Smooth muscle cell (in vitro differentiated cells): Measurements from ENCODE around the gene TNS3. TPM values are rescaled to one million over a fixed set of nuclear protein-coding genes. Genes with fewer than 3 reads are reported as not detected.

Experiments used
- DNase-seq: peaks from one replicate; lab custom pipeline; 2025; ENCODE audit not compliant: unreplicated experiment; lab: John Stamatoyannopoulos, UW
- H2AFZ ChIP-seq: fragments of 200-600 bp; sonication (generic); 2 replicates; pipeline ENCODE4 v1.6.0; 2016; ENCODE audit warnings: antibody characterized with exemption, low read depth, mild to moderate bottlenecking
- H3F3A ChIP-seq: fragments of 200-600 bp; sonication (generic); 2 replicates; pipeline ENCODE4 v1.6.0; 2017; ENCODE audit warnings: antibody characterized with exemption, low read depth
- H3K27ac ChIP-seq: fragments of 200-600 bp; sonication (generic); 2 replicates; pipeline ENCODE4 v1.5.1; 2016; ENCODE audit warnings: low read depth, mild to moderate bottlenecking
- H3K27me3 ChIP-seq: fragments of 200-600 bp; sonication (generic); 2 replicates; pipeline ENCODE4 v1.6.1; 2016; ENCODE audit warnings: low read depth, mild to moderate bottlenecking
- H3K36me3 ChIP-seq: fragments of 200-600 bp; sonication (generic); 2 replicates; pipeline ENCODE4 v1.5.1; 2016; ENCODE audit warnings: low read depth
- H3K4me1 ChIP-seq: fragments of 200-600 bp; sonication (generic); 2 replicates; pipeline ENCODE4 v1.5.1; 2016; ENCODE audit warnings: low read depth
- H3K4me2 ChIP-seq: fragments of 200-600 bp; sonication (generic); 2 replicates; pipeline ENCODE4 v1.6.0; 2016; ENCODE audit warnings: mild to moderate bottlenecking
- H3K4me3 ChIP-seq: fragments of 200-600 bp; sonication (generic); 2 replicates; pipeline ENCODE4 v1.5.1; 2016; ENCODE audit warnings: mild to moderate bottlenecking
- H3K79me2 ChIP-seq: fragments of 200-600 bp; sonication (generic); 2 replicates; pipeline ENCODE4 v1.6.0; 2016; ENCODE audit warnings: low read depth, mild to moderate bottlenecking
- H3K9ac ChIP-seq: fragments of 200-600 bp; sonication (generic); 2 replicates; pipeline ENCODE4 v1.6.0; 2016; ENCODE audit warnings: low read depth
- H3K9me3 ChIP-seq: fragments of 200-600 bp; sonication (generic); replicated peaks from 2 replicates; pipeline ENCODE4 v1.5.1; 2016; ENCODE audit warnings: low read depth
- H4K20me1 ChIP-seq: fragments of 200-600 bp; sonication (generic); 2 replicates; pipeline ENCODE4 v1.6.0; 2016; ENCODE audit warnings: low read depth
- CTCF ChIP-seq: fragments of 200-600 bp; sonication (generic); IDR thresholded peaks from 2 replicates; pipeline ENCODE4 v1.5.1; 2017; ENCODE audit warnings: borderline replicate concordance, mild to moderate bottlenecking, antibody characterized with exemption; ENCODE audit not compliant: insufficient read depth, poor library complexity, severe bottlenecking
- WGBS: methylation state at CpG from one replicate; pipeline ENCODE4 v1.1.7; 2016; ENCODE audit warnings: low lambda C conversion rate; 5-methylcytosine and 5-hydroxymethylcytosine counted together
- polyA plus RNA-seq: library from polyadenylated mRNA; unstranded; fragments of >200 nt; fragmentation: Nextera tagmentation; extraction: Ambion mirVana; gene quantifications from 2 replicates; pipeline ENCODE4 v1.2.1, GENCODE V29; 2016
- total RNA-seq: library from RNA; depleted of rRNA; stranded (reverse); fragments of >200 nt; gene quantifications from 2 replicates; pipeline ENCODE4 v1.2.3, GENCODE V29; 2014

TNS3 gene
- total and polyA plus RNA-seq, 2 experiments from 2014 or later, result 32.6 to 50.5 TPM

GRCh38 chr7:47232751-47233412 lies 349.0 kb downstream of the TNS3 start:
- H4K20me1 ChIP-seq, result no peaks in the 10 kb centered on the region
- H3K9ac ChIP-seq, result no peak overlapping the region
- H3K79me2 ChIP-seq, result no peaks in the 10 kb centered on the region
- H3K9me3 ChIP-seq, result no peaks in the 10 kb centered on the region
- DNase-seq, result no peak
- no peak overlapping the region for H3K4me2 ChIP-seq
- WGBS, result 75% methylated on average over 8 of the region's 8 CpGs
- no peaks in the 10 kb centered on the region for H3K36me3 ChIP-seq
- H2AFZ ChIP-seq, result no peak overlapping the region
- H3F3A ChIP-seq, result no peaks in the 10 kb centered on the region
- no peak overlapping the region for H3K4me3 ChIP-seq
- H3K27ac ChIP-seq, result no peak overlapping the region
- no peaks in the 10 kb centered on the region for H3K4me1 ChIP-seq
- TF ChIP-seq CTCF, result peak; percentile 14
- no peaks in the 10 kb centered on the region for H3K27me3 ChIP-seq

GRCh38 chr7:47231627-47232026 lies 350.3 kb downstream of the TNS3 start:
- no peak overlapping the region for H3K9ac ChIP-seq
- TF ChIP-seq CTCF, result no peak
- no peaks in the 10 kb centered on the region for H3F3A ChIP-seq
- WGBS, result 100% methylated on average over 1 of the region's 1 CpG
- no peak overlapping the region for H2AFZ ChIP-seq
- no peaks in the 10 kb centered on the region for H3K27me3 ChIP-seq
- no peaks in the 10 kb centered on the region for H3K9me3 ChIP-seq
- H3K27ac ChIP-seq, result no peak overlapping the region
- no peak overlapping the region for H3K4me3 ChIP-seq
- no peaks in the 10 kb centered on the region for H3K4me1 ChIP-seq
- H3K36me3 ChIP-seq, result no peaks in the 10 kb centered on the region
- no peaks in the 10 kb centered on the region for H4K20me1 ChIP-seq
- H3K4me2 ChIP-seq, result no peak overlapping the region
- no peaks in the 10 kb centered on the region for H3K79me2 ChIP-seq
- no peak for DNase-seq

DNA sequence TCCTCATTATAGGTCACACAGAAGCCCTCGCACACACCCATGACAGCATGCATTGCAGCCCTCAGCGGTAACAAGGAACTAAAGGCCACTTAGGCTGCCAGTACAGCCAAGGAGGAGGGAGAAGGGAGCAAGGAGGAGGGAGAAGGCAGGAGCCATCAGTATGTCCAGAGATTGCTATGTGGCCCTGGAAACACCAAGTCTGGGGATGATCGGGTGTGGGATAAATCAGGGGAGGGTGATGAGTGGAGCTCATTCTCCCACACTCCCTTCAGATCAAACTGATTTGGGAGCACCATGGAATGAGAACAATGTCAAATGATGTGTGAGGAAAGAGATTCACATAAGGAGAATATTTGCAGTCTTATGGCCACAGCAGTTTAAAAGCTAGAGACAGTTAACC lies 350.9 kb downstream of the TNS3 start:
- Histone ChIP-seq H3K79me2 (no peaks in the 10 kb centered on the region), H3F3A (no peaks in the 10 kb centered on the region), H3K9me3 (no peaks in the 10 kb centered on the region), H3K4me1 (no peaks in the 10 kb centered on the region), H3K27me3 (no peaks in the 10 kb centered on the region), H2AFZ (no peak overlapping the region), H3K9ac (no peak overlapping the region), H3K4me2 (no peak overlapping the region), H3K36me3 (no peaks in the 10 kb centered on the region), H4K20me1 (no peaks in the 10 kb centered on the region), H3K27ac (no peak overlapping the region), H3K4me3 (no peak overlapping the region)
- DNase-seq, result no peak
- no peak for TF ChIP-seq CTCF
- WGBS, result 70% methylated on average over 3 of the region's 3 CpGs

- Histone ChIP-seq H3K4me3 (no peak overlapping the region), H3K9ac (no peak overlapping the region), H3K4me1 (no peaks in the 10 kb centered on the region), H3K36me3 (no peaks in the 10 kb centered on the region), H3F3A (no peaks in the 10 kb centered on the region), H4K20me1 (no peaks in the 10 kb centered on the region), H2AFZ (no peak overlapping the region), H3K79me2 (no peaks in the 10 kb centered on the region), H3K27ac (no peak overlapping the region), H3K4me2 (peak overlapping the region; percentile 49), H3K9me3 (no peaks in the 10 kb centered on the region), H3K27me3 (no peaks in the 10 kb centered on the region)
- TF ChIP-seq CTCF, result no peak
- 95% methylated on average over 5 of the region's 11 CpGs for WGBS
- DNase-seq, result no peak
Observed at GRCh38 chr7:47228386-47229014, 353.4 kb downstream of the TNS3 start.
